Measurements from ENCODE around the gene LETM1. TPM values are rescaled to one million over a fixed set of nuclear protein-coding genes. Genes with fewer than 3 reads are reported as not detected.

Gene LETM1
- total and polyA plus RNA-seq, 2 donors from 2014 or later, result 20.0 to 46.4 TPM

DNA sequence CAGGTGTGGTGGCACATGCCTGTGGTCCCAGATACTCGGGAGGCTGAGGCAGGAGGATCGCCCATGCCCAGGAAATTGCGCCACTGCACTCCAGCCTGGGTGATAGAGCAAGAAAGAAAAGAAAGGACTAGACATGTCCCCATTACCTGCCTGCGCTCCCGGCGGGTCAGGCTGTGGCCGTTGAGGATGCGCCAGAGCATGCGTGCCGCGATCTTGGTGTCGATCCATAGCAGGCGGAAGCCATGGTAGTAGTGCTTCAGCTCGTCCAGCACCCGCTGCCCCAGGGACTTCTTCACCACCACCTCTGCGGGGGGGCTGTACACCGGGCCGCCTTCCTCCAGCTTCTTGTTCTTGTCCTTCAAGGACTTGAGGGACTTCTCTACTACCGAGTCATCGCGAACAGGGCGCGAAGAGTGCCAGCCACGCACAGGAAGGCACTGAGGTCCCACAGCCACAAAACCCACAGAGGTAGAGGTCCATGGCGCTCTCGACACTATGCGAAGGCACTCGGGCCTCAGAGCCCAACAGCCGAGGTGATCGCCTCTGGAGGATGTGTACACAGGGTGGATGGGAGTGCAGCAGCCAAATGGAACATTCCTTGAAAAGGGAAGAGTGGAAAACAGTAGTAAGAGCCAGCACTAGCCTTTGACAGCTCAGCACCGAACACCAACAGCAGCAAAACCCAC lies 14.6 kb downstream of the LETM1 start:
- TF ChIP-seq, protein P1, sequence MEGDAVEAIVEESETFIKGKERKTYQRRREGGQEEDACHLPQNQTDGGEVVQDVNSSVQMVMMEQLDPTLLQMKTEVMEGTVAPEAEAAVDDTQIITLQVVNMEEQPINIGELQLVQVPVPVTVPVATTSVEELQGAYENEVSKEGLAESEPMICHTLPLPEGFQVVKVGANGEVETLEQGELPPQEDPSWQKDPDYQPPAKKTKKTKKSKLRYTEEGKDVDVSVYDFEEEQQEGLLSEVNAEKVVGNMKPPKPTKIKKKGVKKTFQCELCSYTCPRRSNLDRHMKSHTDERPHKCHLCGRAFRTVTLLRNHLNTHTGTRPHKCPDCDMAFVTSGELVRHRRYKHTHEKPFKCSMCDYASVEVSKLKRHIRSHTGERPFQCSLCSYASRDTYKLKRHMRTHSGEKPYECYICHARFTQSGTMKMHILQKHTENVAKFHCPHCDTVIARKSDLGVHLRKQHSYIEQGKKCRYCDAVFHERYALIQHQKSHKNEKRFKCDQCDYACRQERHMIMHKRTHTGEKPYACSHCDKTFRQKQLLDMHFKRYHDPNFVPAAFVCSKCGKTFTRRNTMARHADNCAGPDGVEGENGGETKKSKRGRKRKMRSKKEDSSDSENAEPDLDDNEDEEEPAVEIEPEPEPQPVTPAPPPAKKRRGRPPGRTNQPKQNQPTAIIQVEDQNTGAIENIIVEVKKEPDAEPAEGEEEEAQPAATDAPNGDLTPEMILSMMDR (IDR thresholded peaks at IDR 0.05; ENCODE audit: borderline replicate concordance, extremely low read depth, insufficient read depth), result no peak
- Histone ChIP-seq H3K4me3 (ENCODE audit: low read length in 3 of 3) (no peak overlapping the region), H3K27me3 (ENCODE audit: control insufficient read depth, insufficient read depth, low read length) (no peaks in the 10 kb centered on the region), H3K27ac (ENCODE audit: low read depth in 2 of 2, low read length in 2 of 2) (no peak overlapping the region), H3K4me1 (ENCODE audit: control insufficient read depth in 2 of 3, insufficient read depth in 2 of 3, low read depth in 1 of 3, low read length in 3 of 3) (peaks cover 0 to 18% (median 13%) of the 10 kb centered on the region in 3 donors), H3K9ac (ENCODE audit: low read length in 3 of 3) (no peak overlapping the region), H3K36me3 (ENCODE audit: control insufficient read depth in 2 of 3, insufficient read depth in 3 of 3, low read length in 3 of 3) (peaks cover 0 to 24% (median 13%) of the 10 kb centered on the region in 3 donors), H3K9me3 (ENCODE audit: control insufficient read depth in 2 of 3, insufficient read depth in 1 of 3, low read length in 3 of 3) (no peaks in the 10 kb centered on the region)
- DNase-seq (no peak), FAIRE-seq (no peak)
- intact Hi-C loops (cut with DNase I), result no loop called here

DNA sequence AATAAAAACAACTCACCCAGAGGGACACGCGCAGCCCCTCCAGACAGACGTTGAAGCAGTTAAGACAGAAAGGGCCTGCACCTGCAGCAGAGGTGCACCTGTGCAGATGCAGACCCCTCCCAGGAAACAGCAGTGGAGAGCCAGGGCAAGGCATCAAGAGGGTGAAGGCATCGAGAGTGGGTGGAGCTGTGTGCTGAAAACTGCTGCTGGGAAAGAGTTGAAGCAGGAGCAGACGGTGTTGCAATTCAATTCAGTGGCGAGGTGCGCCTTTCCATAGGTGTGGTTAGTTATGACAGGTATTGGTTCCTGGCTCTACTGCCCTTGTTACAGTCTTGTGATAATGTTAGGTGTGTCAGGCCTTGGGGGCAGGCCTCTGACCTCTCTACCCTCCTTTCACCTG lies 16.7 kb downstream of the LETM1 start:
- no peak for DNase-seq
- H3K9ac ChIP-seq (ENCODE audit: low read length in 3 of 3), result no peak overlapping the region

GRCh38 chr4:1837069-1837468 lies 18.9 kb downstream of the LETM1 start:
- FAIRE-seq, result no peak
- Histone ChIP-seq H3K9me3 (ENCODE audit: control insufficient read depth in 2 of 3, insufficient read depth in 1 of 3, low read length in 3 of 3) (no peaks in the 10 kb centered on the region), H3K36me3 (ENCODE audit: control insufficient read depth in 2 of 3, insufficient read depth in 3 of 3, low read length in 3 of 3) (peaks cover 2 to 54% (median 24%) of the 10 kb centered on the region in 3 donors), H3K4me3 (ENCODE audit: low read length in 3 of 3) (no peak overlapping the region), H3K27ac (ENCODE audit: low read depth in 2 of 2, low read length in 2 of 2) (no peak overlapping the region), H3K27me3 (ENCODE audit: control insufficient read depth, insufficient read depth, low read length) (no peaks in the 10 kb centered on the region), H3K9ac (ENCODE audit: low read length in 3 of 3) (no peak overlapping the region), H3K4me1 (ENCODE audit: control insufficient read depth in 2 of 3, insufficient read depth in 2 of 3, low read depth in 1 of 3, low read length in 3 of 3) (peaks cover 0 to 4% (median 4%) of the 10 kb centered on the region in 3 donors)
- intact Hi-C loops (cut with DNase I), result no loop called here
- TF ChIP-seq, protein P1 (IDR thresholded peaks at IDR 0.05; ENCODE audit: borderline replicate concordance, extremely low read depth, insufficient read depth), result no peak
- DNase-seq, result no peak

More for the DNA sequence above, 16.7 kb downstream of the LETM1 start:
- no peaks in the 10 kb centered on the region for H3K27me3 ChIP-seq (ENCODE audit: control insufficient read depth, insufficient read depth, low read length)
- intact Hi-C loops (cut with DNase I), result no loop called here
- no peak overlapping the region for H3K4me3 ChIP-seq (ENCODE audit: low read length in 3 of 3)
- H3K27ac ChIP-seq (ENCODE audit: low read depth in 2 of 2, low read length in 2 of 2), result no peak overlapping the region
- TF ChIP-seq, protein P1 (IDR thresholded peaks at IDR 0.05; ENCODE audit: borderline replicate concordance, extremely low read depth, insufficient read depth), result no peak
- no peaks in the 10 kb centered on the region for H3K9me3 ChIP-seq (ENCODE audit: control insufficient read depth in 2 of 3, insufficient read depth in 1 of 3, low read length in 3 of 3)
- FAIRE-seq, result no peak
- H3K36me3 ChIP-seq (ENCODE audit: control insufficient read depth in 2 of 3, insufficient read depth in 3 of 3, low read length in 3 of 3), result peaks cover 0 to 36% (median 14%) of the 10 kb centered on the region in 3 donors
- peaks cover 0 to 18% (median 12%) of the 10 kb centered on the region in 3 donors for H3K4me1 ChIP-seq (ENCODE audit: control insufficient read depth in 2 of 3, insufficient read depth in 2 of 3, low read depth in 1 of 3, low read length in 3 of 3)

All from kidney (tissue), 14 donors.